ENCODE results near the gene LECT2. TPM values are rescaled to one million over a fixed set of nuclear protein-coding genes. Genes with fewer than 3 reads are reported as not detected.

The LECT2 gene
- total RNA-seq (2022; extraction: Qiagen RNA extraction; ENCODE audit: low read depth), result not detected in 5 replicates

GRCh38 chr5:135954899-135955298 is at the start of gene LECT2:
Gene LECT2 (minus strand): TSS chr5:135954983. CDS start chr5:135954833, 150 bp downstream.

Other genes starting within 250 kb of the LECT2 start
- gene SLC25A48, start 120.3 kb downstream of the LECT2 start, total RNA-seq (2022; extraction: Qiagen RNA extraction; ENCODE audit: low read depth), result 0.09 to 0.21 TPM (median 0.17 TPM) in 3 of 5 replicates, not detected in the others
- not detected in 5 replicates for gene IL9, start 59.1 kb downstream of the LECT2 start, total RNA-seq (2022; extraction: Qiagen RNA extraction; ENCODE audit: low read depth)
- 1,489 to 2,280 TPM (median 1,868 TPM) in 5 replicates for gene TGFBI, start 74.0 kb upstream of the LECT2 start, total RNA-seq (2022; extraction: Qiagen RNA extraction; ENCODE audit: low read depth)
- 26.2 to 40.0 TPM (median 34.0 TPM) in 5 replicates for gene SMAD5, start 177.9 kb upstream of the LECT2 start, total RNA-seq (2022; extraction: Qiagen RNA extraction; ENCODE audit: low read depth)
- gene SMIM32, start 238.2 kb upstream of the LECT2 start, total RNA-seq (2022; extraction: Qiagen RNA extraction; ENCODE audit: low read depth), result not detected in 5 replicates

All from A549 treated with DMSO at 1 μM for 4 hours (cell line).